ENCODE measurements around the gene RTN3. TPM values are rescaled to one million over a fixed set of nuclear protein-coding genes. Genes with fewer than 3 reads are reported as not detected.

RTN3 gene
- total RNA-seq, 2 experiments from 2014 or later = 34.0 to 69.3 TPM

- POLR2A ChIA-PET = interaction anchor here (0.7 kb wide), 1 partner anchor 16 kb away, joined by 5 read pairs; no protein-coding TSS in a partner anchor
- TF ChIP-seq CTCF (conservative IDR thresholded peaks at IDR 0.05; ENCODE audit: low read length) (no peak), EZH2phosphoT487 (IDR thresholded peaks at IDR 0.05; ENCODE audit: borderline replicate concordance, low read depth, low read length) (no peak)
- BruUV-seq (replicated peaks) = no TSS peak
These were observed 104.5 kb downstream of the RTN3 start for GRCh38 chr11:63785823-63786222.

GRCh38 chr11:63791495-63792167, 110.3 kb downstream of the RTN3 start:
- H3K4me1 ChIP-seq (ENCODE audit: insufficient read depth, low read length, poor library complexity, severe bottlenecking) = no peaks in the 10 kb centered on the region
- intact Hi-C loops (cut with micrococcal nuclease; ENCODE audit: unreplicated experiment) = no loop called here
- H2AFZ ChIP-seq (ENCODE audit: low read length) = no peak overlapping the region
- no peak for TF ChIP-seq CTCF (conservative IDR thresholded peaks at IDR 0.05; ENCODE audit: low read length)
- no peak for TF ChIP-seq EZH2phosphoT487 (IDR thresholded peaks at IDR 0.05; ENCODE audit: borderline replicate concordance, low read depth, low read length)
- H3K27ac ChIP-seq (ENCODE audit: low read depth, low read length, poor library complexity, severe bottlenecking) = no peak overlapping the region
- no TSS peak for BruUV-seq (replicated peaks)
- POLR2A ChIA-PET = no interaction called here
- no peak for DNase-seq (ENCODE audit: low spot score)
- no peaks in the 10 kb centered on the region for H4K20me1 ChIP-seq (ENCODE audit: insufficient read depth, low read length)
- H3K9me2 ChIP-seq (ENCODE audit: insufficient read depth, low read length) = no peaks in the 10 kb centered on the region
- H3K79me2 ChIP-seq (ENCODE audit: insufficient read depth, low read depth, low read length) = no peaks in the 10 kb centered on the region
- CTCF ChIA-PET (ENCODE audit: unreplicated experiment) = no interaction called here
- no peaks in the 10 kb centered on the region for H3K36me3 ChIP-seq (ENCODE audit: insufficient read depth, low read length)
- H3K4me2 ChIP-seq (ENCODE audit: low read length) = no peak overlapping the region
- H3K4me3 ChIP-seq (ENCODE audit: low read depth, low read length, poor library complexity, severe bottlenecking) = no peak overlapping the region
- 0 out of 2 replicates have a peak, but pooled peaks cover 6% of the 10 kb centered on the region for H3K9me3 ChIP-seq (ENCODE audit: low read length)

More at GRCh38 chr11:63785823-63786222, 104.5 kb downstream of the RTN3 start:
- intact Hi-C loops (cut with micrococcal nuclease; ENCODE audit: unreplicated experiment) = no loop called here
- Histone ChIP-seq H3K9me2 (ENCODE audit: insufficient read depth, low read length) (no peaks in the 10 kb centered on the region), H3K4me2 (ENCODE audit: low read length) (no peak overlapping the region), H2AFZ (ENCODE audit: low read length) (no peak overlapping the region), H3K4me1 (ENCODE audit: insufficient read depth, low read length, poor library complexity, severe bottlenecking) (no peaks in the 10 kb centered on the region), H3K9me3 (ENCODE audit: low read length) (no peaks in the 10 kb centered on the region), H3K36me3 (ENCODE audit: insufficient read depth, low read length) (no peaks in the 10 kb centered on the region), H3K27ac (ENCODE audit: low read depth, low read length, poor library complexity, severe bottlenecking) (no peak overlapping the region), H3K79me2 (ENCODE audit: insufficient read depth, low read depth, low read length) (no peaks in the 10 kb centered on the region), H4K20me1 (ENCODE audit: insufficient read depth, low read length) (no peaks in the 10 kb centered on the region), H3K4me3 (ENCODE audit: low read depth, low read length, poor library complexity, severe bottlenecking) (no peak overlapping the region)
- CTCF ChIA-PET (ENCODE audit: unreplicated experiment) = no interaction called here
- DNase-seq (ENCODE audit: low spot score) = no peak

- BruUV-seq (replicated peaks) = no TSS peak
These were observed 111.9 kb downstream of the RTN3 start for GRCh38 chr11:63793161-63793560.

More at GRCh38 chr11:63793161-63793560, 111.9 kb downstream of the RTN3 start:
- no peak overlapping the region for H3K27ac ChIP-seq (ENCODE audit: low read depth, low read length, poor library complexity, severe bottlenecking)
- H3K79me2 ChIP-seq (ENCODE audit: insufficient read depth, low read depth, low read length) = no peaks in the 10 kb centered on the region
- POLR2A ChIA-PET = no interaction called here
- H4K20me1 ChIP-seq (ENCODE audit: insufficient read depth, low read length) = no peaks in the 10 kb centered on the region
- H3K4me1 ChIP-seq (ENCODE audit: insufficient read depth, low read length, poor library complexity, severe bottlenecking) = no peaks in the 10 kb centered on the region
- CTCF ChIA-PET (ENCODE audit: unreplicated experiment) = interaction anchor here (0.6 kb wide), 1 partner anchor 22 kb away, joined by 3 read pairs; no protein-coding TSS in a partner anchor
- TF ChIP-seq CTCF (conservative IDR thresholded peaks at IDR 0.05; ENCODE audit: low read length) (no peak), EZH2phosphoT487 (IDR thresholded peaks at IDR 0.05; ENCODE audit: borderline replicate concordance, low read depth, low read length) (no peak)
- no peaks in the 10 kb centered on the region for H3K9me2 ChIP-seq (ENCODE audit: insufficient read depth, low read length)
- H3K4me3 ChIP-seq (ENCODE audit: low read depth, low read length, poor library complexity, severe bottlenecking) = no peak overlapping the region
- H3K4me2 ChIP-seq (ENCODE audit: low read length) = no peak overlapping the region
- no peak overlapping the region for H2AFZ ChIP-seq (ENCODE audit: low read length)
- DNase-seq (ENCODE audit: low spot score) = no peak
- no peaks in the 10 kb centered on the region for H3K36me3 ChIP-seq (ENCODE audit: insufficient read depth, low read length)
- intact Hi-C loops (cut with micrococcal nuclease; ENCODE audit: unreplicated experiment) = no loop called here
- H3K9me3 ChIP-seq (ENCODE audit: low read length) = 0 out of 2 replicates have a peak, but pooled peaks cover 6% of the 10 kb centered on the region

All from OCI-LY7 (cell line).